22Rv1 (cell line): ENCODE data around the gene ABCC4.

ENCODE experiments used
- H3K27ac ChIP-seq: fragments of 450-650 bp; 2 replicates; pipeline ENCODE4 v1.5.1; 2017
- CTCF ChIP-seq: fragments of 450-650 bp; IDR thresholded peaks from 2 replicates; pipeline ENCODE4 v1.5.1; 2017; ENCODE audit warnings: mild to moderate bottlenecking
- ZFX ChIP-seq: fragments of 450-650 bp; IDR thresholded peaks from 2 replicates; pipeline ENCODE4 v1.6.1; 2017; ENCODE audit warnings: antibody characterized with exemption, borderline replicate concordance

ABCC4 gene

GRCh38 chr13:95005300-95005699 is 296.0 kb downstream of the ABCC4 start:
- no peak overlapping the region for H3K27ac ChIP-seq

GRCh38 chr13:95003019-95003813 is 298.0 kb downstream of the ABCC4 start:
- no peak overlapping the region for H3K27ac ChIP-seq
- TF ChIP-seq ZFX (no peak), CTCF (no peak)

More at GRCh38 chr13:95005300-95005699, 296.0 kb downstream of the ABCC4 start:
- TF ChIP-seq CTCF (no peak), ZFX (no peak)

GRCh38 chr13:95002126-95002525 is 299.1 kb downstream of the ABCC4 start:
- no peak overlapping the region for H3K27ac ChIP-seq
- no peak for TF ChIP-seq CTCF
- TF ChIP-seq ZFX, result no peak

- no peak for TF ChIP-seq ZFX
- TF ChIP-seq CTCF, result no peak
- no peak overlapping the region for H3K27ac ChIP-seq
These were observed 301.4 kb downstream of the ABCC4 start for GRCh38 chr13:94999871-95000270.

- no peak for TF ChIP-seq ZFX
- TF ChIP-seq CTCF, result no peak
- H3K27ac ChIP-seq, result no peak overlapping the region
These were observed 304.1 kb downstream of the ABCC4 start for GRCh38 chr13:94997126-94997525.

GRCh38 chr13:94996445-94996844 is 304.8 kb downstream of the ABCC4 start:
- H3K27ac ChIP-seq, result no peak overlapping the region
- TF ChIP-seq CTCF, result no peak
- no peak for TF ChIP-seq ZFX

- TF ChIP-seq ZFX (no peak), CTCF (no peak)
- H3K27ac ChIP-seq, result no peak overlapping the region
These were observed 306.7 kb downstream of the ABCC4 start for GRCh38 chr13:94994506-94994905.
